Measurements from ENCODE around the gene CACNA1A. TPM values are rescaled to one million over a fixed set of nuclear protein-coding genes. Genes with fewer than 3 reads are reported as not detected.
A peak's percentile ranks its signal among the peaks of the same experiment; 100 is the strongest.

Gene CACNA1A
- total and polyA plus RNA-seq, 2 of the 13 experiments (the other 11 are each of a cell fraction or from before 2014, with no cell fraction given), result not detected

DNA sequence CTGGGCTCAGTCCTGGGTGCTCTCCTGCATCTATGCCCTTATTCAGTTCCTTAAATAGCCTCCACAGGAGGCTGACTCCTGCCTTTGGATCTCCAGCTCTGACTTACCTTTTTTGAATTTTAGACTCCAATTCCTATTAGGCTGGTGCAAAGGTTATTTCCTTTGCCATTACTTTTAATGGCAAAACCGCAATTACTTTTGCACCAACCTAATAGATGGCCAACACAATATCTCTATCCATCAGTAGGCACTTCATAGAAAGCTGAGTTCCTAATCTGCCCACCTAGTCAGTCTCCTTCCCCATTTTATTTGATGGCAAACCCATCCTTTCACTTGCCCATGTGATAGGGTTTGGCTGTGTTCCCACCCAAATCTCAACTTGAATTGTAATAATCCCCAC, 95.3 kb downstream of the CACNA1A start:
- in situ Hi-C loops (cut with HindIII; ENCODE audit: extremely low pct_ligation_motif_present, low pct_unique_long_range_greater_than_20kb), result no loop called here
- 0% methylated on average over 1 of the region's 1 CpG for WGBS (ENCODE audit: low lambda C conversion rate)

More for the DNA sequence above, 95.3 kb downstream of the CACNA1A start:
- no peak overlapping the region for H3K4me3 ChIP-seq (replicated peaks in 1 of 3; ENCODE audit: insufficient read depth in 1 of 3, low read depth in 2 of 3, low read length in 3 of 3)
- H3K9ac ChIP-seq (ENCODE audit: insufficient read depth, low read depth, low read length), result no peak overlapping the region
- TF ChIP-seq FOXK2 (IDR thresholded peaks at IDR 0.05), result no peak
- TF ChIP-seq, protein P1, sequence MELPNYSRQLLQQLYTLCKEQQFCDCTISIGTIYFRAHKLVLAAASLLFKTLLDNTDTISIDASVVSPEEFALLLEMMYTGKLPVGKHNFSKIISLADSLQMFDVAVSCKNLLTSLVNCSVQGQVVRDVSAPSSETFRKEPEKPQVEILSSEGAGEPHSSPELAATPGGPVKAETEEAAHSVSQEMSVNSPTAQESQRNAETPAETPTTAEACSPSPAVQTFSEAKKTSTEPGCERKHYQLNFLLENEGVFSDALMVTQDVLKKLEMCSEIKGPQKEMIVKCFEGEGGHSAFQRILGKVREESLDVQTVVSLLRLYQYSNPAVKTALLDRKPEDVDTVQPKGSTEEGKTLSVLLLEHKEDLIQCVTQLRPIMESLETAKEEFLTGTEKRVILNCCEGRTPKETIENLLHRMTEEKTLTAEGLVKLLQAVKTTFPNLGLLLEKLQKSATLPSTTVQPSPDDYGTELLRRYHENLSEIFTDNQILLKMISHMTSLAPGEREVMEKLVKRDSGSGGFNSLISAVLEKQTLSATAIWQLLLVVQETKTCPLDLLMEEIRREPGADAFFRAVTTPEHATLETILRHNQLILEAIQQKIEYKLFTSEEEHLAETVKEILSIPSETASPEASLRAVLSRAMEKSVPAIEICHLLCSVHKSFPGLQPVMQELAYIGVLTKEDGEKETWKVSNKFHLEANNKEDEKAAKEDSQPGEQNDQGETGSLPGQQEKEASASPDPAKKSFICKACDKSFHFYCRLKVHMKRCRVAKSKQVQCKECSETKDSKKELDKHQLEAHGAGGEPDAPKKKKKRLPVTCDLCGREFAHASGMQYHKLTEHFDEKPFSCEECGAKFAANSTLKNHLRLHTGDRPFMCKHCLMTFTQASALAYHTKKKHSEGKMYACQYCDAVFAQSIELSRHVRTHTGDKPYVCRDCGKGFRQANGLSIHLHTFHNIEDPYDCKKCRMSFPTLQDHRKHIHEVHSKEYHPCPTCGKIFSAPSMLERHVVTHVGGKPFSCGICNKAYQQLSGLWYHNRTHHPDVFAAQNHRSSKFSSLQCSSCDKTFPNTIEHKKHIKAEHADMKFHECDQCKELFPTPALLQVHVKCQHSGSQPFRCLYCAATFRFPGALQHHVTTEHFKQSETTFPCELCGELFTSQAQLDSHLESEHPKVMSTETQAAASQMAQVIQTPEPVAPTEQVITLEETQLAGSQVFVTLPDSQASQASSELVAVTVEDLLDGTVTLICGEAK (IDR thresholded peaks at IDR 0.05), result peak; percentile 88
- TF ChIP-seq, protein P1 (CRISPR knock-in tag; IDR thresholded peaks at IDR 0.05), result no peak
- TF ChIP-seq, protein P2, sequence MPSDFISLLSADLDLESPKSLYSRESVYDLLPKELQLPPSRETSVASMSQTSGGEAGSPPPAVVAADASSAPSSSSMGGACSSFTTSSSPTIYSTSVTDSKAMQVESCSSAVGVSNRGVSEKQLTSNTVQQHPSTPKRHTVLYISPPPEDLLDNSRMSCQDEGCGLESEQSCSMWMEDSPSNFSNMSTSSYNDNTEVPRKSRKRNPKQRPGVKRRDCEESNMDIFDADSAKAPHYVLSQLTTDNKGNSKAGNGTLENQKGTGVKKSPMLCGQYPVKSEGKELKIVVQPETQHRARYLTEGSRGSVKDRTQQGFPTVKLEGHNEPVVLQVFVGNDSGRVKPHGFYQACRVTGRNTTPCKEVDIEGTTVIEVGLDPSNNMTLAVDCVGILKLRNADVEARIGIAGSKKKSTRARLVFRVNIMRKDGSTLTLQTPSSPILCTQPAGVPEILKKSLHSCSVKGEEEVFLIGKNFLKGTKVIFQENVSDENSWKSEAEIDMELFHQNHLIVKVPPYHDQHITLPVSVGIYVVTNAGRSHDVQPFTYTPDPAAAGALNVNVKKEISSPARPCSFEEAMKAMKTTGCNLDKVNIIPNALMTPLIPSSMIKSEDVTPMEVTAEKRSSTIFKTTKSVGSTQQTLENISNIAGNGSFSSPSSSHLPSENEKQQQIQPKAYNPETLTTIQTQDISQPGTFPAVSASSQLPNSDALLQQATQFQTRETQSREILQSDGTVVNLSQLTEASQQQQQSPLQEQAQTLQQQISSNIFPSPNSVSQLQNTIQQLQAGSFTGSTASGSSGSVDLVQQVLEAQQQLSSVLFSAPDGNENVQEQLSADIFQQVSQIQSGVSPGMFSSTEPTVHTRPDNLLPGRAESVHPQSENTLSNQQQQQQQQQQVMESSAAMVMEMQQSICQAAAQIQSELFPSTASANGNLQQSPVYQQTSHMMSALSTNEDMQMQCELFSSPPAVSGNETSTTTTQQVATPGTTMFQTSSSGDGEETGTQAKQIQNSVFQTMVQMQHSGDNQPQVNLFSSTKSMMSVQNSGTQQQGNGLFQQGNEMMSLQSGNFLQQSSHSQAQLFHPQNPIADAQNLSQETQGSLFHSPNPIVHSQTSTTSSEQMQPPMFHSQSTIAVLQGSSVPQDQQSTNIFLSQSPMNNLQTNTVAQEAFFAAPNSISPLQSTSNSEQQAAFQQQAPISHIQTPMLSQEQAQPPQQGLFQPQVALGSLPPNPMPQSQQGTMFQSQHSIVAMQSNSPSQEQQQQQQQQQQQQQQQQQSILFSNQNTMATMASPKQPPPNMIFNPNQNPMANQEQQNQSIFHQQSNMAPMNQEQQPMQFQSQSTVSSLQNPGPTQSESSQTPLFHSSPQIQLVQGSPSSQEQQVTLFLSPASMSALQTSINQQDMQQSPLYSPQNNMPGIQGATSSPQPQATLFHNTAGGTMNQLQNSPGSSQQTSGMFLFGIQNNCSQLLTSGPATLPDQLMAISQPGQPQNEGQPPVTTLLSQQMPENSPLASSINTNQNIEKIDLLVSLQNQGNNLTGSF (CRISPR knock-in tag; IDR thresholded peaks at IDR 0.05), result no peak
- no peaks in the 10 kb centered on the region for H3K36me3 ChIP-seq (replicated peaks in 1 of 2; ENCODE audit: control insufficient read depth in 1 of 2, insufficient read depth in 2 of 2, low read length in 2 of 2)
- ATAC-seq (no peak), FAIRE-seq (no peak), DNase-seq (ENCODE audit: low spot score) (no peak)
- no peaks in the 10 kb centered on the region for H3K9me3 ChIP-seq (ENCODE audit: low read length)
- CTCF ChIA-PET (ENCODE audit: low intra/inter-chr PET ratio, low total read pairs), result no interaction called here
- no peak overlapping the region for H3K4me2 ChIP-seq (ENCODE audit: low read depth, low read length)
- no peak overlapping the region for H3K27ac ChIP-seq (ENCODE audit: extremely low read length, insufficient read depth, low read length)
- BruUV-seq (replicated peaks), result no TSS peak
- H4K20me1 ChIP-seq (ENCODE audit: insufficient read depth, low read length), result no peaks in the 10 kb centered on the region
- no peaks in the 10 kb centered on the region for H3K4me1 ChIP-seq (ENCODE audit: insufficient read depth, low read length)
- H3K79me2 ChIP-seq (ENCODE audit: insufficient read depth, low read length), result no peaks in the 10 kb centered on the region
- no peak overlapping the region for H2AFZ ChIP-seq (ENCODE audit: low read length)
- POLR2A ChIA-PET, result no interaction called here
- peaks cover 0 to 3% of the 10 kb centered on the region in 2 experiments; a peak in 2 of 5 replicates for H3K27me3 ChIP-seq (ENCODE audit: control insufficient read depth in 1 of 2, insufficient read depth in 2 of 2, low read length in 2 of 2)
- intact Hi-C loops (cut with micrococcal nuclease; ENCODE audit: unreplicated experiment), result no loop called here

All from HepG2 (cell line).